Measurements from ENCODE around the gene RARS2. TPM values are rescaled to one million over a fixed set of nuclear protein-coding genes. Genes with fewer than 3 reads are reported as not detected.

Gene RARS2
- total and polyA plus RNA-seq, 2 of the 8 experiments (the other 6 are each of a cell fraction or from before 2014, with no cell fraction given) = 10.2 to 40.5 TPM

DNA sequence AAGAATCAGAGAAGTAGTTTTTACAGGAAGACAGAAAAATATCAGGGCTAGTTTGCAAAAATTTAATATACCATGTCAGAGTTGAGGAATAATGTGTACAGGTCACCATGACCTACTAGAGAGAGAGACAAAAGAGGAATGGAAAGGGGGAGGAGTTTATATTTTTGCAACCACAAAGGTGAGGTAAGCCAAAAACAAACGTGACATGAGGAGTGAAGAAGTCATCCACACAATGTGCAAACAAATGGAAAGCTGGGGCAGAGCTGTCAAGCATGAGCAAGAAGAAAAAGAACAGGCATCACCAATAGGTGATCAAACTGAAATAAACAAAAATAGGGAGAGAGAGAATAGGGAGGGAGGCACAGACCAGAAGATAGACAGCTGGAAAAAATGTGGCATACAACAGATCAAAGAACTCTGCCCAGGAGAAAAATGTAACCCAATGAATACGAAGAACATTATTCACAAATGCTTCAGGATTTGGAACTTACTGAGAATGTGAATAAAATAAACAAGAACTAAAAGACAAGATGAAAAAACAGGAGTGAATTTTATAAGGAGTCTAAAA is 15.5 kb downstream of the RARS2 start (continued):
- TF ChIP-seq TAF1 (IDR thresholded peaks at IDR 0.05; ENCODE audit: low read depth, low read length) (no peak), KDM5A (IDR thresholded peaks at IDR 0.05; ENCODE audit: low read length) (no peak)

All from H1 (cell line).